ENCODE results near the gene ACVR2B. TPM values are rescaled to one million over a fixed set of nuclear protein-coding genes. Genes with fewer than 3 reads are reported as not detected.

ACVR2B gene
- total and polyA plus RNA-seq, 2 experiments from 2014 or later: 9.0 to 15.4 TPM

DNA sequence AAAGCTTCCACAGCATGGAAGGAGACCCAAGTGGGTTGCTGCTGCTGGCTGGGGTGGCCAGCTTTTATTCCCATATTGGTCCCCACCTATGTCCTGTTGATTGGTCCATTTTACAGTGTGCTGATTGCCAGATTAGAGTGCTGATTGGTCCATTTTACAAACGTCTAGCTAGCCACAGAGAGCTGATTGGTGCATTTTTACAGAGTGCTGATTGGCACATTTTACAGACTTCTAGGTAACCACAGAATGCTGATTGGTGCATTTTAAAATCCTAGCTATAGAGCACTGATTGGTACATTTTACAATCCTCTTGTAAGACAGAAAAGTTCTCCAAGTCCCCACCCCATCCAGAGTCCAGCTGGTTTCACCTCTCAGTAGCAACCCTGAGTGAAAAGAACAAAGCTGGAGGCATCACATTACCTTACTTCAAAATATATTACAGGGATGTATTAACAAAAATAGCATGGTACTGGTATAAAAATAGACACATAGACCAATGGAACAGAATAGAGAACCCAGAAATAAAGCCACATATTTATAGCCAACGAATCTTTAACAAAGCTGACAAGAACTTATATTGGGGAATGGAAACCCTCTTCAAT is 7.5 kb upstream of the ACVR2B start:
- H3K79me2 ChIP-seq: no peaks in the 10 kb centered on the region
- 79% methylated on average over 2 of the region's 2 CpGs for WGBS (ENCODE audit: low lambda C conversion rate, missing lambda C conversion rate)
- H3K9me3 ChIP-seq (ENCODE audit: low read depth): no peaks in the 10 kb centered on the region
- H3K4me1 ChIP-seq (ENCODE audit: insufficient read depth): no peaks in the 10 kb centered on the region
- H3K36me3 ChIP-seq (replicated peaks; ENCODE audit: insufficient read depth, low read depth): no peaks in the 10 kb centered on the region
- no peak for DNase-seq (ENCODE audit: low spot score)
- no peaks in the 10 kb centered on the region for H3K9me2 ChIP-seq (replicated peaks; ENCODE audit: insufficient read depth)
- H3K4me2 ChIP-seq: no peak overlapping the region
- H3K4me3 ChIP-seq: no peak overlapping the region
- no peaks in the 10 kb centered on the region for H3K27me3 ChIP-seq
- TF ChIP-seq EZH2phosphoT487 (IDR thresholded peaks at IDR 0.05; ENCODE audit: low read depth, severe bottlenecking, unreplicated experiment): no peak
- no peak for TF ChIP-seq EZH2 (IDR thresholded peaks at IDR 0.05; ENCODE audit: borderline replicate concordance)
- TF ChIP-seq, protein P1, sequence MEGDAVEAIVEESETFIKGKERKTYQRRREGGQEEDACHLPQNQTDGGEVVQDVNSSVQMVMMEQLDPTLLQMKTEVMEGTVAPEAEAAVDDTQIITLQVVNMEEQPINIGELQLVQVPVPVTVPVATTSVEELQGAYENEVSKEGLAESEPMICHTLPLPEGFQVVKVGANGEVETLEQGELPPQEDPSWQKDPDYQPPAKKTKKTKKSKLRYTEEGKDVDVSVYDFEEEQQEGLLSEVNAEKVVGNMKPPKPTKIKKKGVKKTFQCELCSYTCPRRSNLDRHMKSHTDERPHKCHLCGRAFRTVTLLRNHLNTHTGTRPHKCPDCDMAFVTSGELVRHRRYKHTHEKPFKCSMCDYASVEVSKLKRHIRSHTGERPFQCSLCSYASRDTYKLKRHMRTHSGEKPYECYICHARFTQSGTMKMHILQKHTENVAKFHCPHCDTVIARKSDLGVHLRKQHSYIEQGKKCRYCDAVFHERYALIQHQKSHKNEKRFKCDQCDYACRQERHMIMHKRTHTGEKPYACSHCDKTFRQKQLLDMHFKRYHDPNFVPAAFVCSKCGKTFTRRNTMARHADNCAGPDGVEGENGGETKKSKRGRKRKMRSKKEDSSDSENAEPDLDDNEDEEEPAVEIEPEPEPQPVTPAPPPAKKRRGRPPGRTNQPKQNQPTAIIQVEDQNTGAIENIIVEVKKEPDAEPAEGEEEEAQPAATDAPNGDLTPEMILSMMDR (IDR thresholded peaks at IDR 0.05; ENCODE audit: poor library complexity): no peak
- H2AFZ ChIP-seq: no peak overlapping the region
- H3K27ac ChIP-seq: no peak overlapping the region
- H4K20me1 ChIP-seq (ENCODE audit: insufficient read depth, poor library complexity, severe bottlenecking): no peaks in the 10 kb centered on the region

DNA sequence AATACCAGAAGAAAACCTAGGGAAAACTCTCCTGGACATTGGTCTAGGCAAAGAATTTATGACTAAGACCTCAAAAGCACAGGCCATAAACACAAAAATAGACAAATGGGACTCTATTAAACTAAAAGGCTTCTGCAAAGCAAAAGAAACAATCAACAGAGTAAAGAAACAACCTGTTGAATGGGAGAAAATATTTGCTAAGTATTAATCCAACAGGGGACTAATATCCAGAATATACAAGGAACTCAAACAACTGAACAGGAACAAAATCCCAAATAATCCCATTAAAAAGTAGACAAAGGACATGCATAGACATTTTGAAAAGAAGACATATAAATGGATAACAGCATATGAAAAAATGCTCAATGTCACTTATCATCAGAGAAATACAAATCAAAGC is 6.9 kb upstream of the ACVR2B start:
- Histone ChIP-seq H3K27me3 (no peaks in the 10 kb centered on the region), H3K4me2 (no peak overlapping the region), H3K9me2 (replicated peaks; ENCODE audit: insufficient read depth) (no peaks in the 10 kb centered on the region), H3K27ac (no peak overlapping the region), H3K79me2 (no peaks in the 10 kb centered on the region), H3K36me3 (replicated peaks; ENCODE audit: insufficient read depth, low read depth) (no peaks in the 10 kb centered on the region), H3K4me3 (no peak overlapping the region), H2AFZ (no peak overlapping the region), H3K9me3 (ENCODE audit: low read depth) (no peaks in the 10 kb centered on the region), H3K4me1 (ENCODE audit: insufficient read depth) (no peaks in the 10 kb centered on the region), H4K20me1 (ENCODE audit: insufficient read depth, poor library complexity, severe bottlenecking) (no peaks in the 10 kb centered on the region)
- no peak for DNase-seq (ENCODE audit: low spot score)
- TF ChIP-seq, protein P1 (IDR thresholded peaks at IDR 0.05; ENCODE audit: poor library complexity): no peak
- TF ChIP-seq EZH2phosphoT487 (IDR thresholded peaks at IDR 0.05; ENCODE audit: low read depth, severe bottlenecking, unreplicated experiment) (no peak), EZH2 (IDR thresholded peaks at IDR 0.05; ENCODE audit: borderline replicate concordance) (no peak)

DNA sequence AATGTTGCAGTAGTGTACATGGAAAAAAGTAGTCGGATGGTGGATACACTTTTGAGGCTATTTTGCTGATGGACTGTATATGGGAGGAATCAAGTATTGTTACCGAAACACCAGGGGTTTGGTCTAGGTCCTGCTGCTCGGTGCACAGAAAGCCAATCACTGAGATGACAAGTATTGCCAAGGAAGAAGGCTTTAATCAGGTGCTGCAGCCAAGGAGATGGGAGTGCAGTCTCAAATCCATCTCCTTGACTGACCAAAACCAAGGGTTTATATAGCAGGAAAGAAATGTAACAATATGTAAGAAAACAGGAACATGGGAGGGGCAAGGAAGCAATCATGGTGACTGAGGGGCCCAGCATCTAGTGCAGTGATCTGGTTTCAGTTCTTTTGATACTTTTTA is 2.8 kb upstream of the ACVR2B start:
- H3K27me3 ChIP-seq: no peaks in the 10 kb centered on the region

More for the DNA sequence above, 2.8 kb upstream of the ACVR2B start:
- H2AFZ ChIP-seq: no peak overlapping the region
- H3K36me3 ChIP-seq (replicated peaks; ENCODE audit: insufficient read depth, low read depth): no peaks in the 10 kb centered on the region
- no peaks in the 10 kb centered on the region for H3K9me3 ChIP-seq (ENCODE audit: low read depth)
- no peak for DNase-seq (ENCODE audit: low spot score)
- 95% methylated on average over 3 of the region's 3 CpGs for WGBS (ENCODE audit: low lambda C conversion rate, missing lambda C conversion rate)
- H3K4me3 ChIP-seq: no peak overlapping the region
- H3K27ac ChIP-seq: no peak overlapping the region
- H3K4me2 ChIP-seq: no peak overlapping the region
- H3K4me1 ChIP-seq (ENCODE audit: insufficient read depth): peaks cover 6% of the 10 kb centered on the region
- no peak for TF ChIP-seq EZH2phosphoT487 (IDR thresholded peaks at IDR 0.05; ENCODE audit: low read depth, severe bottlenecking, unreplicated experiment)
- TF ChIP-seq, protein P1 (IDR thresholded peaks at IDR 0.05; ENCODE audit: poor library complexity): no peak
- no peak for TF ChIP-seq EZH2 (IDR thresholded peaks at IDR 0.05; ENCODE audit: borderline replicate concordance)
- no peaks in the 10 kb centered on the region for H3K9me2 ChIP-seq (replicated peaks; ENCODE audit: insufficient read depth)
- H4K20me1 ChIP-seq (ENCODE audit: insufficient read depth, poor library complexity, severe bottlenecking): peaks cover 3% of the 10 kb centered on the region
- peaks cover 12% of the 10 kb centered on the region for H3K79me2 ChIP-seq

Measured in hepatocyte (in vitro differentiated cells).